Activated CD8-positive, alpha-beta memory T cell treated with anti-CD3 and anti-CD28 coated beads for 4 hours (primary cell): ENCODE measurements around the gene ZCCHC3.
"Not testable (repeated sequence)": the region's sequence is repeated elsewhere in the genome, so short reads cannot be mapped to it uniquely, and the experiment has no call there.

Experiments used
- DNase-seq, 2 donors: peaks; one replicate each; pipeline ENCODE4 v3.0.0-alpha.2; 2020; ENCODE audit warnings: low read depth in 2 of 2

The ZCCHC3 gene

GRCh38 chr20:313402-313801, 16.0 kb downstream of the ZCCHC3 start:
- no peak for DNase-seq

DNA sequence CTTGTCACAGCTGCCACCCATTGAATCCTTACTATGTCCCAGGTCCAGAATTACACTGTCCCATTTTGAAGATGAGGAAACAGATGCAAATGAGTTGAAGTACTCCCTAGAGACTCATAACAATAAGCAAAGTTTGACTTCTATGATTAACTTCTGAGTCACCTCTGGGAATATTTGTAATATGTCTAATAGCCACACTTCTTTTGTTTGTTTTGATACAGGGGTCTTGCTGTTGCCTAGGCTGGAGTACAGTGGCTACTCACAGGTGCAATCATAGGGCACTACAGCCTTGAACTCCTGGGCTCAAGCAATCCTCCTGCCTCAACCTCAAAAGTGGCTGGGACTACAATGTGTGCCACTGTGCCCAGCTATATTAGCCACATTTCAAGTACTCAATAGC, 16.6 kb downstream of the ZCCHC3 start:
- no peak for DNase-seq

- DNase-seq: no peak
Measured at GRCh38 chr20:316316-317068, 19.1 kb downstream of the ZCCHC3 start.

GRCh38 chr20:324177-325044, 27.0 kb downstream of the ZCCHC3 start:
- DNase-seq: peak; percentile 83 to 86

DNA sequence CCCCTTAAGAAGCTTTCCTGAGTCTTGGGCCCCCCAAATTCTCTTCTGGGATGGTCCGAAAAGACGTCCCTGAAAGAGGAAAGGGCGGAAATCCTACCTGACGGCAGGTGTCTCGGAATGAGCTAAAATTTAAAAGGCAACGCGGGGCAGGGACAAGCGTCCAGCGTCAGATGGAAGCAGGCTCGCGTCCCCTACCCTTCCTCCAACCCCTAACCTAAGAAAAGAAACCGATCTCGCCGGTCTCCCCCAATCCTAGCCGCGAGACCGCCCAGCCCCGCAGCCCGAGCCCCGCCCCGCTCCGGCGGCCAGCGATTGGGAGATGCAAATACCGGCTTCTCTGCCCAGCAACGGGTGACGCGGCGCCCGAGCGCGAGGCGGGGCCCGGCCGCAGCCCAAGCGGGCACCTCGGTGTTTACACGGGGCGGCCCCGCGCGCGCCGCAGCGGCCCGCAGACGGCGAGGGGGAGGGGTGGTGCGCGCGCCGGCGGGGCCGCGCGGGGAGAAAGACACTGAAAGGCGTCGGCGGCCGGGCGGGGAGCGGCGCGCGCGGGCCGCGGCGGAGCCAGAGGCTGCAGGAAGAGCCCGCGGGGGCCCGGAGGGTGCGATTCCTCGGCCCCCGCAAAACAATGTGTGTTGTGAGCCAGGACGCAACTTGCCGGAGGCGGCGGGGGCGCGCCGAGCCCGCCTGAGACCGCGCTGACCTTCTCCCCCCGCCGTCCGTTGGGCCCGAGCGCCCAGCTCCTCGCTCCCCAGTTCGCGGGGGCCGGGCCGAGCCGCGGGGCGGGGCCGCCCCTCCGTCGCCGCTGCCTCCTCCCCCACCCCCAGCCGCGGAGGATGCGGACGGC, 27.9 kb downstream of the ZCCHC3 start, which contains the start of gene SOX12:
Gene SOX12, plus strand, starts transcription at position 508 of the 844 bp plus-strand sequence. CDS start 373 bp downstream, outside the sequence.
- DNase-seq: peak; percentile 94 to 95

- DNase-seq: peak in 1 of 2 donors; percentile 15
Measured at GRCh38 chr20:325889-326644, 28.7 kb downstream of the ZCCHC3 start.

DNA sequence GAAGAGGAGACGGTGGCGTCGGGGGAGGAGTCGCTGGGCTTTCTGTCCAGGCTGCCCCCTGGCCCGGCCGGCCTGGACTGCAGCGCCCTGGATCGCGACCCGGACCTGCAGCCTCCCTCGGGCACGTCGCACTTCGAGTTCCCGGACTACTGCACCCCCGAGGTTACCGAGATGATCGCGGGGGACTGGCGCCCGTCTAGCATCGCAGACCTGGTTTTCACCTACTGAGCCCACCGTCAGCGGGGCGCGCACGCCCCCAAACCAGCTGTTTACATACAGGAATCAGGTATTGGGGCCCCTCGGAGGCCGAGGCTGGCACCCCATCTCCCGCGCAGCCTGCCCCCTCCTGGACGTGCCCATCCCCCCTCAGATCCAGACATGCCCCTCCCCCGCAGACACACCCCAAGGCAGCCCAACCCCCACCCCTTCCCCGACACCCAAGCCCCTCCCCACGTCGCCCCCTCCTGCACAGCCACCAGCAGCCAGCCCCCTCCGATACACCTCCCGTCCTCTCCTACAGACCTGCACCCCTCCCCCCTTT, 29.3 kb downstream of the ZCCHC3 start:
- DNase-seq: no peak

DNA sequence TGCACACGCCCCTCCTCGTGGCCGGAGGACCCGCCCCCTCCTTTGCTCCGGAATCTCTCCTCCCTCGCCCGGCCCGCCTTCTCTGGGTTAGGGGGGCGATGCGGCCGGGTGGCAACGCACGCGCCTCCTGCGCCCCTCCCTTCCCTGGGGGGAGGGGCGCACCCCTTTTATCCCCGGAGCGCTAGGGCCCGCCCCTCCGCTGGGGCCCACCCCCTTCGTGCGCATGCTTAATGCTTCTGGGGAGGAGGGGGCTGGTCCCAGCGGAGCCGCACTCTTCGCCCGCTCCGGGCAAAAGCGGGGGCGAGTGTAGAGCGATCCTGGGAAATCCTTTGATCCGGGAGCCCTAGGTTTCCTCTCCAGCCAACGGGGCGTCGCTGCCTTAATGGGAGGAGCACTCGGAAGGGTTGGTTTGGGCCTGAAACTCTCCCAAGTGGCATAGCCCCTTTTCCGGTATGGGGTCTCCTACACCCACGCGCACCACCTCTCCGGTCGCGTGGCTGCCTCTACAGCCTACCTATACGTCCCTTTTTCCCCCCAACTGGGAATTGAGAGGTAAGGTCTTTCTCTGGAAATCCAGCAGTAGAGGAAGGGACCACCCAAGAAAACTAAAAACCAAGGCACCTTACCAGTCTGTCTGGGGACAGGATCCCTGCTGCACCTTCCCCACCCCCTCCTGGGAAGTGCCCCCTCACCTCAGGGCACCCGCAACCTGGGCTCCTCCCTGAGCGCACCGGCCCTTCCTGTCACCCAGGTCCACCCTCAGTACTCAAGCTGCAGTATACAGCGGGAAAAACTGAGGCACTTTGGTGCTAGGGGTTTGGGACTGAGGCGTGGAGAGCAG, 30.0 kb downstream of the ZCCHC3 start:
- DNase-seq: peak; percentile 49 to 61

DNA sequence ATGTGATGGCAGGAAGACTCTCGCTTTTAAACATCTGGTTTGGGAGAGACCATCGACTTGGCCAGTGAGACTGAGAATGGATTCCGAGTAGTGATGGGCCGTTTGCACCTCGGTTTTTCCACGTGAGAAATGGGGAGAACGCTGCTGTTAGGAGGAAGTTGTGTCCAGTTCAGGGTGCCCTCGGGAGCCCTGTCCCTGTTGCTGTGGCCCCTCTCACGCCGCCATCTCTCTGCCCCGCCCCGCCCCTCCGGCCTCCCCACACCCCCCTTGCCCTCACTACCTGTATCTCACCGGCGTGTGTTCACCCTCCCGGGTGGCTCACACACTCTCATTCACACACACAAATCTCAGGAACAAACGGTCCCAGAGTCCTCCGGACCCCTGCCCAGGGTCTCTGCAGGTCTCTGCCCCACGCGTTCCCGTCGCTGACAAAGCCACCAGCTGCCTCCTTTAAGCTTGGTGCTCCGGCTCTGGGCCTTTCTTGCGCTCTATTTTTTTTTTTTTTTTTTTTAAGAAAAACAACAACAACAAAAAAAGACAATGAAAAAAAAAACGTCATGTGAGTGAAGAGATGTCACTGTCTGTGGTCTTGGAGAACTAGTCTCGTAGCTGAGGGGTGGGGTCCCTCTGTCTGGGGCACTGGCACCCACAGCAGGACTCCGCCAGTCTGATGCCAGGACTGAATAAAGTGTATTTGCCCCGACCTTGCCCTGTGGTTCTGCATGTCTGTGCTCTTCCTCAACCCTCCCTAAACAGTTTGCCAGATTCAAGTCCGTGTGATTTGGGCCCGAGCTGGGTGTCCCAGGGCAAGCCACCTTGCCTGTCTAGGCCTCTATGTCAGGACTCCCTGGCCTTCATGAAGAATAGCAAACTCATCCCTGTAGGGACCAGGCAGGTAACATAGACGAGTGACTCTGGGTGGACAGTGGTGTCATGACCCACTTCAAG, 30.9 kb downstream of the ZCCHC3 start:
- no peak for DNase-seq

DNA sequence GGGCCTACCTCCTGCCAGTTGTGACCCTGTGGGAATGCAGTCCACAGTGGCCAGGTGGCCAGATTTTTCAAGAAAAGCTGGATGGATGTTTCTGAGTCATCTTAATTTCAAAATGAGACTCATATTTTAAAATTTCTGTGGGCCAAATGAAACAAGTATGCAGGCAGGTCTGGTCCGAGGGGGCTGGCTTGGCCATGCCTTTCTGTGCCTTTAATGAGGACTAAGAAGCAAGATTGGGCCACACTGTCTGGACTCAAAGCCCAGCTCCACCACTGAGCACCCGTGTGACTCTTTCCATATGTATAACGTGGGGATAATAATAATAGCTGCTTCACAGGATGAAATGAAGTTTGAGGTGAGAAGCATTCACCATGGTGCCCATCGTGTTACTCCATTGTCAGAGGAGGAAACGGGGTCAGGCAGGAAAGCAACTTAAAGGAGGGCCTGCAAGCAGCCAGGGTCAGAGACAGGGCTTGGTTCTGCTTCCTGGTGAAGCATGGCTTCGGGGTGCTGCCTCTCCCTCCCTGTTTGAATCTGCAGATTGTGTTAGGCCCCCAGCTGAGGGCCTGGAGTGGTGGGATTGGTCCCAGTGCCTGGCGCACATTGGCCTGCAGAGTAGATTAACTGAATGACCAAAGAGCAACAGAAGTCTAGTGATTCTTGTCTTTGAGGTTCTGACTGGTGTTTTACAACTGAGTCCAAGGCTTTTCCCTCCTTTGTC, 31.8 kb downstream of the ZCCHC3 start:
- no peak for DNase-seq

DNA sequence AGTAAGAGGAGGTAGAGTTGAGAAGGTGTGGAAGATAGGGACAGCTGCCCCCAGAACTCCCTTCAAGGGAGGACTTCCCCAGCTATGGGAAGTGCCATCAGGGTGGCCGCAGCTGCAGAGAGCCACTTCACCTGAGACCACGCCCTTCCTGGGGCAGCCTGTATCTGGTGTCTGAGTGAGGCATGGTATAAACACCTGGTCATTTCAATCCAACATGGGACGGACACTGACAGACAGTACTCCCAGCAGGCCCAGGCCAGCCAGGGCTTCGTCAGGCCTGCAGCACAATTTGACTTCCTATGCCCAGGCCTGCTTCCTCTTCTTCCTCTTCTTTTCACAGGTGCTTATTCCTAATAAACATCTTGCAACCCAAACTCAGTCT, 32.5 kb downstream of the ZCCHC3 start:
- DNase-seq: no peak

DNA sequence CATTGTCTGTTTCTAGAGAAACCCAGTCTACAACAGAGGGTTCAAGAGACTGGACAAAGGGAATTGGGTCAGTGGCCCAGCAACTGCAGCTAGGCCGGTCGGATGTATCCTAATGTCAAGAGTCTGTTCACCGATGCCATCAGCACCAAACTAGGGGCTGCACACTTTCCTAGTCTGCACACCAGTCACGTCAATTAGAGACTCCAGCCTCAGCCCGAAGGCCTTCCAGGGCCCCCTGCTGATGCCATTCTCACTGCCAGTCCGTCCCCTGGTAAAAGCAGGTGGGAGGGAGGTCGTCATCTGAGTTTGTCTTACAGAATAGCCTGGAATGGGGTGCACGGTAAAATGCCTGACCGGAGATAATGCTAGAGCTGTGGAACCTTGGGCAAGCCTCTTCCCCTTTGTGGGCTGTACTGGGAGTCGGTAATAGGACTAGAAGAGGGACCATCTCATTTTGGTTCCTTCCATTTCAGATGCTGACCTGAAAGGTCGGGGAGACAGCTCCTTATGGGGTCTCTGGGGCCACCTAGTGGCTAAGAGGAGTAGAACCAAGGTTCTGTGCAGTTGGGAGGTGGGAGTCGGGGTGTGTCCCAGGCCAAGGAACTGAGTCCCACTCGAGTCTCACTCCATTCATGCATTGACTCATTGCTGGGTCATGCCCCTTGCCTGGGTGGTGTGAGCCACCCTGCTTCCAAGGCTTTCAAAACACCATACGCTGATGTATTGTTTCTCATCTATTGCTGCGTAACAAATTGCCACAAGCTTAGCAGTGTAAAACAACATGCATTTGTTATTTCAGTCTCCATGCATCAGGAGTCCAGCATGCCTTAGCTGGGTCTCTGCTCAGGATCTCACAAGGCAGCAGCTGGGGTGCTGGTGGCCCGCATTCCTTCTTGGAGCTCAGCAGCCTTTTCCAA, 33.1 kb downstream of the ZCCHC3 start:
- peak in 1 of 2 donors; percentile 30 for DNase-seq

DNA sequence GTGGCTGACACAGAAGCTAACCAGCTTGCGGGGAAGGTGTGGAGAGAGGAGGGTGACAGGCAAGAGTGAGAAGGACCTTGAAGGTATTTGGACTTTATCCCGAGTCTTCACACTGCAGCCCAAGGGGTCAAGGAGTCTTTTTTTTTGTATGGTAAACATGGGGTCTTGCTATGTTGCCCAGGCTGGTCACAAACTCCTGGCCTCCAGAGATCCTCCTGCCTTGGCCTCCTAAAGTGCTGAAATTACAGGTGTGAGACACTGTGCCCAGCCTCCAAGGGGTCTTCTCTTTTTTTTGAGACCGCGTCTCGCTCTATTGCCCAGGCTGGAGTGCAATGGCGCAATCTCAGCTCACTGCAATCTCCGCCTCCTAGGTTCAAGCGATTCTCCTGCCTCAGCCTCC, 37.2 kb downstream of the ZCCHC3 start:
- no peak for DNase-seq

DNA sequence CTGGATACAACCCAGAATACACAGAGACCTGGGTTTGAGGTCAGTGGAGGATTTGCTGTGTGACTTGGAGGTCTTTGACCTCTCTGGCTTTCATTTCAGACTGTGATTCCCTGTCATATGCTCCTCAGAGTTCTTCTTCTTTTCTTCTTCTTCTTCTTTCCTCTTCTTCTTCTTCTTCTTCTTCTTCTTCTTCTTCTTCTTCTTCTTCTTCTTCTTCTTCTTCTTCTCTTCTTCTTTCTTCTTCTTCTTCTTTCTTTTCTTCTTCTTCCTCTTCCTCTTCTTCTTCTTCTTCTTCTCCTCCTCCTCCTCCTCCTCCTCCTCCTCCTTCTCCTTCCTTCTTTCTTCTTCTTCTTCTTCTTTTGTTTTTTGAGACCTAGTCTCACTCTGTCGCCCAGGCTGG, 38.7 kb downstream of the ZCCHC3 start:
- DNase-seq: not testable (repeated sequence)

- no peak for DNase-seq
Measured at GRCh38 chr20:341682-342081, 44.3 kb downstream of the ZCCHC3 start.

DNA sequence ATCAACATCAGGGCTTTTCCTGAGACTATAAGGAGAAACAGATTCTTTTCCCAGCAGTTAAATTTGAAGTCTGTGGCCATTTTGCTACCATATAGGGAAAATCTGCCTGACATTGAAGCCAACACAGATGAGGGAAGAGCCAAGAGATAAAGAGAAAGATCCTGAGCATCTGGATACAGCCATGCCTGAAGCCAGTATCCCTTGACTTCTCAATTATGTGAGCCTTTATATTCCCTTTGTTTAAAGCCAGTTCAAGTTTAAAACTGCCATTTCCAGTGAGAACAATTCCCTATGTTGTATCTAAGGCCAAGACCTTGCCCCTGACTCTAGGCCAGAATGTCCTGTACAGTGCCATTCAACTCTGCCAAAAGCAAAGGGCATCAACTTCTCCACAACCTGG, 45.7 kb downstream of the ZCCHC3 start:
- no peak for DNase-seq

DNA sequence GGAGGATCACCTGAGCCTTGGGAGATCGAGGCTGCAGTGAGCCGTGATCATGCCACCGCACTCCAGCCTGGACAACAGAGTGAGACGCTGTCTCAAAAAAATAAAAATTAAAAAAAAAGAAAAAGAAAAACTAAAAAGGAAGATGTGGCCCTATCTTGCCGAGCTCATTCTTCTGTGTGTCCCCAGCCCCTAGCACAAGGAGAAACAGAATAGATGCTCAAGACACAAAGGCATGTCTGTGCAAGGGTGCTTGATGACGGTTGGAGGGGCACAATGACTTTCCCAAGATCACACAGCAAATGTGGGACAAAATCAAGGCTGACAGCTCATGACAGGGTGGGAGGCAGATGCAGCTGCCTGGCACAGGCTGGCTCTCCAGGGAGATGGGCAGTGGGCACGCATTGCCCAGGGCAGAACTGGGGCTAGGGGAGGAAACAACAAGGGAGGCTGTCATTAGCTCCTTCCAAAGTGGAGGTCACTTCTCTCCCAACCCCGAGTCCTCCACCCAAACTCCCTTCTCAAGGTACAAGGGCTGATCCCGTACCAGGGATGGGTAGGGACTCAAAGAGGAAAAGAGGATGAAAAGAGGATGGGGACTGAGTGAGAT, 48.8 kb downstream of the ZCCHC3 start:
- no peak for DNase-seq
